IMR-90 (cell line): ENCODE results near the gene SLC17A8. TPM values are rescaled to one million over a fixed set of nuclear protein-coding genes. Genes with fewer than 3 reads are reported as not detected.

ENCODE experiments used
- ATAC-seq: fragments of 200-7000 bp; cut with Tn5 transposase; 2 replicates; pipeline ENCODE4 v1.9.1; 2020; ENCODE audit warnings: low read depth, mild to moderate bottlenecking, moderate library complexity
- Bru-seq: library from RNA; stranded (reverse); fragments of 400-500 nt; gene quantifications from one replicate; lab custom pipeline; 2021; lab: Mats Ljungman, UMichigan
- BruChase-seq, 2 experiments: library from RNA; stranded (reverse); fragments of 400-500 nt; gene quantifications; one replicate each; lab custom pipeline; 2021; lab: Mats Ljungman, UMichigan
- BruUV-seq: library from RNA; stranded (reverse); fragments of 400-500 nt; replicated peaks from 2 replicates; lab custom pipeline; 2021; lab: Mats Ljungman, UMichigan
- CTCF ChIA-PET: fragments of 300-600 bp; formaldehyde crosslinking; extraction: SDS; loops from one replicate; lab custom pipeline; 2021; ENCODE audit warnings: antibody characterized with exemption; lab: Yijun Ruan, JAX
- POLR2A ChIA-PET: fragments of 300-600 bp; sonication (Branson Sonifier 250); formaldehyde crosslinking; loops from one replicate; lab custom pipeline; 2022; ENCODE audit warnings: antibody characterized with exemption; ENCODE audit not compliant: unreplicated experiment; lab: Charles Lee
- DNase-seq: peaks from one replicate; pipeline ENCODE4 v3.0.0; 2013
- H2AFZ ChIP-seq: replicated peaks from 2 replicates; pipeline ENCODE3; 2013; ENCODE audit warnings: low read length, mild to moderate bottlenecking; ENCODE audit not compliant: poor library complexity
- H2AK5ac ChIP-seq: 2 replicates; pipeline ENCODE4 v1.6.1; 2013; ENCODE audit warnings: low read depth, low read length, inconsistent platforms
- H2AK9ac ChIP-seq: replicated peaks from 2 replicates; pipeline ENCODE3; 2013; ENCODE audit warnings: mild to moderate bottlenecking, low read depth, low read length, moderate library complexity; ENCODE audit not compliant: poor library complexity
- H2BK120ac ChIP-seq: 2 replicates; pipeline ENCODE4 v1.6.1; 2013; ENCODE audit warnings: low read depth, low read length, inconsistent platforms
- H2BK15ac ChIP-seq: 3 replicates; pipeline ENCODE4 v1.6.1; 2013; ENCODE audit warnings: low read depth, low read length, inconsistent platforms
- H2BK20ac ChIP-seq: 2 replicates; pipeline ENCODE4 v1.6.1; 2013; ENCODE audit warnings: low read depth, mild to moderate bottlenecking, inconsistent platforms, low read length, moderate library complexity
- H2BK5ac ChIP-seq: 2 replicates; pipeline ENCODE4 v1.6.1; 2013; ENCODE audit warnings: mild to moderate bottlenecking, low read depth, low read length, inconsistent platforms; ENCODE audit not compliant: poor library complexity, severe bottlenecking
- H3K14ac ChIP-seq: replicated peaks from 2 replicates; pipeline ENCODE4 v1.6.1; 2013; ENCODE audit warnings: low read depth, low read length, inconsistent platforms
- H3K18ac ChIP-seq: 2 replicates; pipeline ENCODE4 v1.6.1; 2013; ENCODE audit warnings: low read depth, low read length, control low read depth
- H3K23ac ChIP-seq: 2 replicates; pipeline ENCODE4 v1.6.1; 2013; ENCODE audit warnings: low read depth, low read length, inconsistent platforms
- H3K27ac ChIP-seq: 2 replicates; pipeline ENCODE4 v1.5.1; 2013; ENCODE audit warnings: mild to moderate bottlenecking, control low read depth, low read length; ENCODE audit not compliant: insufficient read depth
- H3K27me3 ChIP-seq: 2 replicates; pipeline ENCODE4 v1.6.1; 2013; ENCODE audit warnings: low read length; ENCODE audit not compliant: control insufficient read depth, insufficient read depth
- H3K36me3 ChIP-seq: 2 replicates; pipeline ENCODE4 v1.6.1; 2013; ENCODE audit warnings: low read length, mixed read lengths; ENCODE audit not compliant: control insufficient read depth, insufficient read depth
- H3K4ac ChIP-seq: 2 replicates; pipeline ENCODE4 v1.6.1; 2013; ENCODE audit warnings: low read depth, low read length, inconsistent platforms
- H3K4me1 ChIP-seq: 2 replicates; pipeline ENCODE4 v1.6.1; 2013; ENCODE audit warnings: low read length, mixed read lengths; ENCODE audit not compliant: control insufficient read depth, insufficient read depth
- H3K4me2 ChIP-seq: 2 replicates; pipeline ENCODE4 v1.6.1; 2013; ENCODE audit warnings: low read depth, mild to moderate bottlenecking, control low read depth, low read length, moderate library complexity
- H3K4me3 ChIP-seq: 2 replicates; pipeline ENCODE4 v1.5.1; 2013; ENCODE audit warnings: low read depth, mild to moderate bottlenecking, control low read depth, low read length, moderate library complexity; ENCODE audit not compliant: insufficient read depth
- H3K56ac ChIP-seq: 2 replicates; pipeline ENCODE4 v1.6.1; 2013; ENCODE audit warnings: low read length, inconsistent platforms; ENCODE audit not compliant: insufficient read depth; ENCODE audit errors: extremely low read depth
- H3K79me1 ChIP-seq, 2 experiments: 2 replicates each; pipeline ENCODE4 v1.6.1; 2013; ENCODE audit warnings: low read length in 2 of 2, inconsistent platforms in 1 of 2, low read depth in 1 of 2
- H3K9ac ChIP-seq: 2 replicates; pipeline ENCODE4 v1.6.1; 2013; ENCODE audit warnings: low read depth, low read length, control low read depth
- H3K9me1 ChIP-seq: 2 replicates; pipeline ENCODE4 v1.6.1; 2013; ENCODE audit warnings: low read length, inconsistent platforms; ENCODE audit not compliant: insufficient read depth
- H3K9me3 ChIP-seq: 2 replicates; pipeline ENCODE4 v1.6.1; 2013; ENCODE audit warnings: low read length; ENCODE audit not compliant: control insufficient read depth, insufficient read depth
- H4K20me1 ChIP-seq: 2 replicates; pipeline ENCODE4 v1.6.1; 2013; ENCODE audit warnings: low read length, inconsistent platforms; ENCODE audit not compliant: insufficient read depth
- H4K5ac ChIP-seq: 2 replicates; pipeline ENCODE4 v1.6.1; 2013; ENCODE audit warnings: mild to moderate bottlenecking, low read depth, low read length, control low read depth
- H4K8ac ChIP-seq, 2 experiments: 2 replicates each; pipeline ENCODE4 v1.6.1; 2013; ENCODE audit warnings: low read depth in 2 of 2, low read length in 2 of 2, control low read depth in 1 of 2, inconsistent platforms in 1 of 2
- H4K91ac ChIP-seq: 2 replicates; pipeline ENCODE4 v1.6.1; 2013; ENCODE audit warnings: low read depth, low read length, inconsistent platforms; ENCODE audit not compliant: insufficient read depth
- BHLHE40 ChIP-seq: fragments of 150-350 bp; IDR thresholded peaks from 2 replicates; pipeline ENCODE4 v1.6.1; 2016; ENCODE audit warnings: mild to moderate bottlenecking, low read depth, low read length
- MAFK ChIP-seq: IDR thresholded peaks from 2 replicates; pipeline ENCODE4 v1.6.1; 2012; ENCODE audit warnings: low read depth, low read length, improper control_type of control experiment
- NFE2L2 ChIP-seq: fragments of 150-350 bp; IDR thresholded peaks from 2 replicates; pipeline ENCODE4 v1.6.1; 2016; ENCODE audit warnings: low read depth, mild to moderate bottlenecking, low read length
- RCOR1 ChIP-seq: IDR thresholded peaks from 2 replicates; pipeline ENCODE4 v1.6.1; 2012; ENCODE audit warnings: mild to moderate bottlenecking, low read length, improper control_type of control experiment; ENCODE audit not compliant: insufficient replicate concordance
- RFX5 ChIP-seq: IDR thresholded peaks from 2 replicates; pipeline ENCODE4 v1.8.0; 2012; ENCODE audit warnings: low read depth, mild to moderate bottlenecking, low read length, moderate library complexity
- WGBS, 2 experiments: methylation state at CpG; one replicate each; pipeline versions ENCODE4 v1.1.5 to v1.1.7; 2013; ENCODE audit warnings: missing lambda C conversion rate in 2 of 2; ENCODE audit not compliant: insufficient read length in 1 of 2; ENCODE audit errors: extremely low coverage in 2 of 2; 5-methylcytosine and 5-hydroxymethylcytosine counted together
- dilution Hi-C: fragments of 300-500 bp; cut with HindIII; formaldehyde crosslinking; loops from one replicate; pipeline ENCODE4 v1.14.3; 2018; ENCODE audit warnings: low sequenced_read_pairs; ENCODE audit not compliant: unreplicated experiment
- in situ Hi-C: fragments of 300-500 bp; cut with MboI; formaldehyde crosslinking; loops from 3 replicates; pipeline ENCODE4 v1.14.3; 2019; ENCODE audit warnings: low sequenced_read_pairs, inconsistent platforms, mixed read lengths
- intact Hi-C: fragments of 100-400 bp; cut with micrococcal nuclease; formaldehyde crosslinking; loops from 2 replicates; pipeline ENCODE4 v1.10.0; 2022
- long read RNA-seq: library from polyadenylated mRNA; unstranded; transcript quantifications from one replicate; pipeline ENCODE4 v2.0.0, GENCODE V29; 2021; ENCODE audit not compliant: unreplicated experiment
- polyA plus RNA-seq, 3 experiments: library from polyadenylated mRNA; depleted of rRNA; stranded (reverse); fragments of >200 nt; gene quantifications; 2 replicates each; pipeline ENCODE4 v1.2.3, GENCODE V29; 2012; ENCODE audit warnings: low replicate concordance in 1 of 3
- total RNA-seq: library from RNA; depleted of rRNA; stranded (reverse); fragments of >200 nt; gene quantifications from 2 replicates; pipeline ENCODE4 v1.2.3, GENCODE V29; 2012; rRNA removed
- TF ChIP-seq, protein P1 (sequence below): fragments of 150-350 bp; IDR thresholded peaks from 2 replicates; pipeline ENCODE4 v1.6.1; 2016; ENCODE audit warnings: low read depth, mild to moderate bottlenecking, low read length, moderate library complexity, borderline replicate concordance
- TF ChIP-seq, protein P2 (sequence below): conservative IDR thresholded peaks from 2 replicates; pipeline ENCODE4 v1.5.1; 2012; ENCODE audit warnings: mild to moderate bottlenecking, low read depth, low read length, improper control_type of control experiment

The SLC17A8 gene
- total RNA-seq = not detected in 2 replicates
- not detected in 2 replicates for polyA plus RNA-seq (2012; rRNA removed)
- not detected in 2 replicates for polyA plus RNA-seq (2012; cell fraction: cytosol; rRNA removed)
- not detected in 2 replicates for polyA plus RNA-seq (2012; cell fraction: nucleus; rRNA removed; ENCODE audit: low replicate concordance)
- percentile 2 among the genes with signal in this experiment for Bru-seq, nascent RNA
- percentile 6 among the genes with signal in this experiment for BruChase-seq, experiment 1, labeled RNA remaining after a 6-hour chase
- BruChase-seq, experiment 2, labeled RNA remaining after a 2-hour chase = percentile 3 among the genes with signal in this experiment
- long read RNA-seq = 0 reads

DNA sequence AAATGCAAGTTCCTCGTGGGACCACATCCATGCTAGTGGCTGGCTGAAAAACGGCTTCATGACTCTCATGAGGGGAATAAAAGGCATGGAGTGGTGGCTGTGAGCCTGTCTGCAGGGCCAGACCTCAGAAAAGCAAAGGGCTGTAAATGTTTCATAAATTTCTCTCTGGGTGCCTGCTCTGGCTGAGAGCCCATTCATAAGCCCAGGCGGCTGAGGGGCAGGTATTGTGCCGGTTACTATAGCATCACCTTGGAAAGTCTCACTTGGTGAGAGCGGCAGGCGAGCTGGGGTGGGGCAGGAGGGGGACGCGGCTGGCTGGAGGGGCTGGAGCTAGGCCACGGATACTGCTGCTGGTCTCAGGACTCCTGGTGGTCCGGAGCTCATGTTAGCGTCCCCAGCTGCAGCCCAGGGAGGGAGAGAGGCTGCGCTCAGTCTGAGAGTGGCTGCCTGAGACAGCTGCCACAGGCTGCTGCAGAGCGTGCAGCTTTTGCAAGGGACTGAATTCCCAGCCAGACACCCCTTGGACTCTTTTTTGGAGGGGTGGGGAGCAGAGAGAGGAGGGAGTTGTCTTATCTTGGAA lies at the start of gene SLC17A8:
TSS of gene SLC17A8 (plus strand) at position 431 of the 580 bp plus-strand sequence. CDS start 318 bp downstream, outside the sequence.
- Histone ChIP-seq H3K23ac (no peak within 1 kb of the TSS), H3K4me2 (no peak within 1 kb of the TSS; the same call in 1 of the 2 replicates), H3K9me3 (no peaks in the 10 kb centered on the region), H3K18ac (no peak within 1 kb of the TSS), H3K9me1 (no peaks in the 10 kb centered on the region), H2BK20ac (no peak within 1 kb of the TSS), H3K14ac (no peak within 1 kb of the TSS), H2BK5ac (no peak within 1 kb of the TSS), H3K4me1 (no peaks in the 10 kb centered on the region; the same call in 1 of the 2 replicates), H2AK9ac (no peak within 1 kb of the TSS), H3K4ac (no peak within 1 kb of the TSS), H4K20me1 (no peaks in the 10 kb centered on the region), H3K27me3 (peaks cover 14% of the 10 kb centered on the region), H3K56ac (no peak within 1 kb of the TSS), H4K5ac (no peak within 1 kb of the TSS), H3K4me3 (no peak within 1 kb of the TSS), H3K27ac (no peak within 1 kb of the TSS), H2AFZ (no peak within 1 kb of the TSS), H2BK120ac (no peak within 1 kb of the TSS), H3K9ac (no peak within 1 kb of the TSS), H4K91ac (no peak within 1 kb of the TSS), H2AK5ac (no peak within 1 kb of the TSS), H3K36me3 (no peaks in the 10 kb centered on the region), H4K8ac (no peak within 1 kb of the TSS), H2BK15ac (no peak within 1 kb of the TSS), H3K79me1 (no peaks in the 10 kb centered on the region)
- dilution Hi-C loops (no loop called here), intact Hi-C loops (no loop called here), in situ Hi-C loops (loop anchor here (25.0 kb wide), 1 partner anchor 181 kb away; no protein-coding TSS in a partner anchor)
- no peak for DNase-seq
- CTCF ChIA-PET = interaction anchor here (1.5 kb wide), 1 partner anchor 9 kb away, joined by 5 read pairs; no protein-coding TSS in a partner anchor
- peak; percentile 49; the same call in 1 of the 2 replicates for ATAC-seq
- POLR2A ChIA-PET = no interaction called here
- BruUV-seq = no TSS peak
- 7% methylated on average over 5 of the region's 13 CpGs; no CpG with 5 or more reads in 1 of the 2 experiments for WGBS, 2 experiments
- TF ChIP-seq, protein P1, sequence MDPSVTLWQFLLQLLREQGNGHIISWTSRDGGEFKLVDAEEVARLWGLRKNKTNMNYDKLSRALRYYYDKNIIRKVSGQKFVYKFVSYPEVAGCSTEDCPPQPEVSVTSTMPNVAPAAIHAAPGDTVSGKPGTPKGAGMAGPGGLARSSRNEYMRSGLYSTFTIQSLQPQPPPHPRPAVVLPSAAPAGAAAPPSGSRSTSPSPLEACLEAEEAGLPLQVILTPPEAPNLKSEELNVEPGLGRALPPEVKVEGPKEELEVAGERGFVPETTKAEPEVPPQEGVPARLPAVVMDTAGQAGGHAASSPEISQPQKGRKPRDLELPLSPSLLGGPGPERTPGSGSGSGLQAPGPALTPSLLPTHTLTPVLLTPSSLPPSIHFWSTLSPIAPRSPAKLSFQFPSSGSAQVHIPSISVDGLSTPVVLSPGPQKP = no peak
- TF ChIP-seq BHLHE40 (no peak), NFE2L2 (no peak), RFX5 (no peak), RCOR1 (no peak), MAFK (no peak)
- TF ChIP-seq, protein P2, sequence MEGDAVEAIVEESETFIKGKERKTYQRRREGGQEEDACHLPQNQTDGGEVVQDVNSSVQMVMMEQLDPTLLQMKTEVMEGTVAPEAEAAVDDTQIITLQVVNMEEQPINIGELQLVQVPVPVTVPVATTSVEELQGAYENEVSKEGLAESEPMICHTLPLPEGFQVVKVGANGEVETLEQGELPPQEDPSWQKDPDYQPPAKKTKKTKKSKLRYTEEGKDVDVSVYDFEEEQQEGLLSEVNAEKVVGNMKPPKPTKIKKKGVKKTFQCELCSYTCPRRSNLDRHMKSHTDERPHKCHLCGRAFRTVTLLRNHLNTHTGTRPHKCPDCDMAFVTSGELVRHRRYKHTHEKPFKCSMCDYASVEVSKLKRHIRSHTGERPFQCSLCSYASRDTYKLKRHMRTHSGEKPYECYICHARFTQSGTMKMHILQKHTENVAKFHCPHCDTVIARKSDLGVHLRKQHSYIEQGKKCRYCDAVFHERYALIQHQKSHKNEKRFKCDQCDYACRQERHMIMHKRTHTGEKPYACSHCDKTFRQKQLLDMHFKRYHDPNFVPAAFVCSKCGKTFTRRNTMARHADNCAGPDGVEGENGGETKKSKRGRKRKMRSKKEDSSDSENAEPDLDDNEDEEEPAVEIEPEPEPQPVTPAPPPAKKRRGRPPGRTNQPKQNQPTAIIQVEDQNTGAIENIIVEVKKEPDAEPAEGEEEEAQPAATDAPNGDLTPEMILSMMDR = no peak
